ENCODE data around the gene RHBG.

DNA sequence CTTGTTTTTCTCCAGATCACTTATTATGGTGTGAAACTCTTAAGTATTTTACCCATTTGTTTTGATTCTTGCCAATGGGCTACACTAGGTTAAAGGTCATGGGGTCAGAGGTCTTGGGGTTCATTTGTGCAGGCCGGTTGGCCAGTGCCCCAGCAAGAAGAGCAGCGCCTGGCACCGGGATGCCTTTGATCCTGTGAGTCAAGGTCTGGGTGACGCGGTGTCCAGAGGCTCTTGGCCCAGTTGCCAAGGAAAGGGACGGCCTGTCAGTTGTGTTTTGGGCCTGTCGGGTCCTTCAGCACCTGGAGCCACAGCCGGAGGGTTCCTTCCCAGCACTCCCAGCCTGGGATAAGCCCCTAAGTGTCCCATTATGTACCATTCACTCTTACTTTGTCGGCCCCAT, 25.1 kb downstream of the RHBG start:
- no peak for TF ChIP-seq TEAD4 (IDR thresholded peaks at IDR 0.05)
- TF ChIP-seq, protein P1, sequence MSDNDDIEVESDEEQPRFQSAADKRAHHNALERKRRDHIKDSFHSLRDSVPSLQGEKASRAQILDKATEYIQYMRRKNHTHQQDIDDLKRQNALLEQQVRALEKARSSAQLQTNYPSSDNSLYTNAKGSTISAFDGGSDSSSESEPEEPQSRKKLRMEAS (IDR thresholded peaks at IDR 0.05) = no peak
- TF ChIP-seq, protein P2, sequence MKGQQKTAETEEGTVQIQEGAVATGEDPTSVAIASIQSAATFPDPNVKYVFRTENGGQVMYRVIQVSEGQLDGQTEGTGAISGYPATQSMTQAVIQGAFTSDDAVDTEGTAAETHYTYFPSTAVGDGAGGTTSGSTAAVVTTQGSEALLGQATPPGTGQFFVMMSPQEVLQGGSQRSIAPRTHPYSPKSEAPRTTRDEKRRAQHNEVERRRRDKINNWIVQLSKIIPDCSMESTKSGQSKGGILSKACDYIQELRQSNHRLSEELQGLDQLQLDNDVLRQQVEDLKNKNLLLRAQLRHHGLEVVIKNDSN (IDR thresholded peaks at IDR 0.05) = no peak
- no peak for TF ChIP-seq RAD21 (IDR thresholded peaks at IDR 0.05; ENCODE audit: low read depth)
- TF ChIP-seq NFIC (IDR thresholded peaks at IDR 0.05) = no peak
- TF ChIP-seq EP300 (IDR thresholded peaks at IDR 0.05; ENCODE audit: borderline replicate concordance) = no peak
- no peak for TF ChIP-seq CREB1 (IDR thresholded peaks at IDR 0.05; ENCODE audit: low read depth)
- TF ChIP-seq FOXM1 (IDR thresholded peaks at IDR 0.05; ENCODE audit: borderline replicate concordance, low read depth) = no peak
- no peak for TF ChIP-seq YY1 (IDR thresholded peaks at IDR 0.05; ENCODE audit: low read depth)
- TF ChIP-seq CEBPB (IDR thresholded peaks at IDR 0.05) = no peak
- no peak for TF ChIP-seq TCF12 (IDR thresholded peaks at IDR 0.05; ENCODE audit: low read depth)
- no peak for TF ChIP-seq TAF1 (IDR thresholded peaks at IDR 0.05; ENCODE audit: low read depth)
- no peak for TF ChIP-seq ZBTB7A (IDR thresholded peaks at IDR 0.05; ENCODE audit: low read depth)
- TF ChIP-seq, protein P3, sequence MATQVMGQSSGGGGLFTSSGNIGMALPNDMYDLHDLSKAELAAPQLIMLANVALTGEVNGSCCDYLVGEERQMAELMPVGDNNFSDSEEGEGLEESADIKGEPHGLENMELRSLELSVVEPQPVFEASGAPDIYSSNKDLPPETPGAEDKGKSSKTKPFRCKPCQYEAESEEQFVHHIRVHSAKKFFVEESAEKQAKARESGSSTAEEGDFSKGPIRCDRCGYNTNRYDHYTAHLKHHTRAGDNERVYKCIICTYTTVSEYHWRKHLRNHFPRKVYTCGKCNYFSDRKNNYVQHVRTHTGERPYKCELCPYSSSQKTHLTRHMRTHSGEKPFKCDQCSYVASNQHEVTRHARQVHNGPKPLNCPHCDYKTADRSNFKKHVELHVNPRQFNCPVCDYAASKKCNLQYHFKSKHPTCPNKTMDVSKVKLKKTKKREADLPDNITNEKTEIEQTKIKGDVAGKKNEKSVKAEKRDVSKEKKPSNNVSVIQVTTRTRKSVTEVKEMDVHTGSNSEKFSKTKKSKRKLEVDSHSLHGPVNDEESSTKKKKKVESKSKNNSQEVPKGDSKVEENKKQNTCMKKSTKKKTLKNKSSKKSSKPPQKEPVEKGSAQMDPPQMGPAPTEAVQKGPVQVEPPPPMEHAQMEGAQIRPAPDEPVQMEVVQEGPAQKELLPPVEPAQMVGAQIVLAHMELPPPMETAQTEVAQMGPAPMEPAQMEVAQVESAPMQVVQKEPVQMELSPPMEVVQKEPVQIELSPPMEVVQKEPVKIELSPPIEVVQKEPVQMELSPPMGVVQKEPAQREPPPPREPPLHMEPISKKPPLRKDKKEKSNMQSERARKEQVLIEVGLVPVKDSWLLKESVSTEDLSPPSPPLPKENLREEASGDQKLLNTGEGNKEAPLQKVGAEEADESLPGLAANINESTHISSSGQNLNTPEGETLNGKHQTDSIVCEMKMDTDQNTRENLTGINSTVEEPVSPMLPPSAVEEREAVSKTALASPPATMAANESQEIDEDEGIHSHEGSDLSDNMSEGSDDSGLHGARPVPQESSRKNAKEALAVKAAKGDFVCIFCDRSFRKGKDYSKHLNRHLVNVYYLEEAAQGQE (IDR thresholded peaks at IDR 0.05; ENCODE audit: low read depth) = no peak

Measured in Ishikawa (cell line).